22Rv1 (cell line): ENCODE data around the gene CERK.

Source experiments
- ZFX ChIP-seq: fragments of 450-650 bp; IDR thresholded peaks from 2 replicates; pipeline ENCODE4 v1.6.1; 2017; ENCODE audit warnings: antibody characterized with exemption, borderline replicate concordance
- TF ChIP-seq, protein P1 (sequence below): fragments of 450-650 bp; IDR thresholded peaks from 2 replicates; pipeline ENCODE4 v1.5.1; 2017; ENCODE audit warnings: mild to moderate bottlenecking

DNA sequence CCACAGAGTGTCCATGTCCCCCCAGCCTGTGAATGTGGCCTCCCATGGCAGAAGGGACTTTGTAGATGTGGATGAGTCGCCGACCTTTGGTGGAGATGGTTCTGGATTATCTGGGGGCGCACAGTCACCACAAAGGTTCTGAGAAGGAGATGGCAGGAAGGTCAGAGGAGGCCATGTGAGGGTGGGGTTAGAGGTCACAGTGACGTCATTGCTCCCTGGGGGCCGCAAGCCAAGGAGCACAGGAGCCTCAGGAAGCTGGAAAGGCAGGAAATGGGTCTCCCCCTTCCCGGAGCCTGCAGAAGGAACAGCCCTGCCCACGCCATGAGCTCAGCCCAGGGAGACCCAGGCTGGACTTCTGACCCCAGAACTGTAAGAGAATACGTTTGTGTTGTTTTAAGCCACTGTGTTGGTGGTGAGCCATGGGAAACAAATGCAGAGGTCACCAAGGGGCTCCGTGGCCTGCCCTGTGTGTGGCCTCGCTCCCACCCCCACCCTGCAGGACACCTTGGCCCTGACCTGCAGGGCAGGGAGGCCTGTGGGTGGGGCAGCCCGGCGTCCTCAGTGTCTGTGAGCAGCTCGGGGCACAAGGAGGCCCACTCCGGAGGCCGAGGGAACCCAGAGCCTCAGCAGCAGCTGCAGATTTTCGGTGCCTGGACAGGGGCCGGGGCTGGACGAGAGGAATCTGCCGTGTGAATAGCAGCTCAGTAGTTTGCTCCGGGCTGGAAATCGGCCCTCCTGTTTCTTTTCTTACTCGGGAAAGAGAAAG lies 85.8 kb downstream of the CERK start:
- TF ChIP-seq, protein P1, sequence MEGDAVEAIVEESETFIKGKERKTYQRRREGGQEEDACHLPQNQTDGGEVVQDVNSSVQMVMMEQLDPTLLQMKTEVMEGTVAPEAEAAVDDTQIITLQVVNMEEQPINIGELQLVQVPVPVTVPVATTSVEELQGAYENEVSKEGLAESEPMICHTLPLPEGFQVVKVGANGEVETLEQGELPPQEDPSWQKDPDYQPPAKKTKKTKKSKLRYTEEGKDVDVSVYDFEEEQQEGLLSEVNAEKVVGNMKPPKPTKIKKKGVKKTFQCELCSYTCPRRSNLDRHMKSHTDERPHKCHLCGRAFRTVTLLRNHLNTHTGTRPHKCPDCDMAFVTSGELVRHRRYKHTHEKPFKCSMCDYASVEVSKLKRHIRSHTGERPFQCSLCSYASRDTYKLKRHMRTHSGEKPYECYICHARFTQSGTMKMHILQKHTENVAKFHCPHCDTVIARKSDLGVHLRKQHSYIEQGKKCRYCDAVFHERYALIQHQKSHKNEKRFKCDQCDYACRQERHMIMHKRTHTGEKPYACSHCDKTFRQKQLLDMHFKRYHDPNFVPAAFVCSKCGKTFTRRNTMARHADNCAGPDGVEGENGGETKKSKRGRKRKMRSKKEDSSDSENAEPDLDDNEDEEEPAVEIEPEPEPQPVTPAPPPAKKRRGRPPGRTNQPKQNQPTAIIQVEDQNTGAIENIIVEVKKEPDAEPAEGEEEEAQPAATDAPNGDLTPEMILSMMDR: no peak
- TF ChIP-seq ZFX: no peak
